SJSA1 (cell line): Measurements from ENCODE around the gene PROK1. TPM values are rescaled to one million over a fixed set of nuclear protein-coding genes. Genes with fewer than 3 reads are reported as not detected.
A peak's percentile ranks its signal among the peaks of the same experiment; 100 is the strongest.
"Not testable (repeated sequence)": the region's sequence is repeated elsewhere in the genome, so short reads cannot be mapped to it uniquely, and the experiment has no call there.

Experiments
- DNase-seq, 2 experiments: peaks; one replicate each; pipeline ENCODE4 v3.0.0-alpha.2; 2015 to 2020; ENCODE audit warnings: low spot score in 2 of 2, low read depth in 1 of 2
- H3K27ac ChIP-seq: fragments of 250-450 bp; sonication (Bioruptor Pico); 2 replicates; pipeline ENCODE4 v1.5.1; 2020; ENCODE audit warnings: mild to moderate bottlenecking, moderate library complexity
- H3K27me3 ChIP-seq: fragments of 250-450 bp; sonication (Bioruptor Pico); replicated peaks from 2 replicates; pipeline ENCODE4 v1.5.1; 2020; ENCODE audit warnings: mild to moderate bottlenecking, moderate library complexity
- H3K36me3 ChIP-seq: fragments of 250-450 bp; sonication (Bioruptor Pico); 2 replicates; pipeline ENCODE4 v1.5.1; 2020; ENCODE audit warnings: mild to moderate bottlenecking
- H3K4me1 ChIP-seq: fragments of 250-450 bp; sonication (Bioruptor Pico); replicated peaks from 2 replicates; pipeline ENCODE4 v1.6.1; 2021; ENCODE audit warnings: mild to moderate bottlenecking
- H3K4me3 ChIP-seq: fragments of 250-450 bp; sonication (Bioruptor Pico); 2 replicates; pipeline ENCODE4 v1.5.1; 2020; ENCODE audit warnings: mild to moderate bottlenecking
- H3K9me3 ChIP-seq: fragments of 250-450 bp; sonication (Bioruptor Pico); replicated peaks from 2 replicates; pipeline ENCODE4 v1.5.1; 2020; ENCODE audit warnings: mild to moderate bottlenecking
- total RNA-seq: library from RNA; depleted of rRNA; stranded (reverse); fragments of >200 nt; shearing (Covaris generic); gene quantifications from 2 replicates; pipeline ENCODE4 v1.2.3, GENCODE V29; 2014

The PROK1 gene
- total RNA-seq, 1 experiment from 2014 or later: not detected

GRCh38 chr1:110439873-110440272 lies 11.1 kb upstream of the PROK1 start:
- H3K27ac ChIP-seq, H3K4me3 ChIP-seq, H3K4me1 ChIP-seq, H3K27me3 ChIP-seq, H3K9me3 ChIP-seq, H3K36me3 ChIP-seq, DNase-seq: not testable (repeated sequence)

- Histone ChIP-seq H3K27me3 (peaks cover 2% of the 10 kb centered on the region; the same call in 1 of the 2 replicates), H3K9me3 (no peaks in the 10 kb centered on the region), H3K4me1 (no peaks in the 10 kb centered on the region), H3K36me3 (no peaks in the 10 kb centered on the region), H3K27ac (no peak overlapping the region), H3K4me3 (no peak overlapping the region)
- no peak for DNase-seq
Measured at GRCh38 chr1:110440877-110441276, 10.1 kb upstream of the PROK1 start.

- H3K4me1 ChIP-seq: no peaks in the 10 kb centered on the region
- H3K27me3 ChIP-seq: peaks cover 2% of the 10 kb centered on the region; the same call in 1 of the 2 replicates
- no peak overlapping the region for H3K4me3 ChIP-seq
- DNase-seq: no peak
- H3K9me3 ChIP-seq: no peaks in the 10 kb centered on the region
- no peak overlapping the region for H3K27ac ChIP-seq
- H3K36me3 ChIP-seq: no peaks in the 10 kb centered on the region
Measured at GRCh38 chr1:110441888-110442287, 9.1 kb upstream of the PROK1 start.

GRCh38 chr1:110443451-110443850 lies 7.5 kb upstream of the PROK1 start:
- no peaks in the 10 kb centered on the region for H3K9me3 ChIP-seq
- no peak for DNase-seq
- peaks cover 3% of the 10 kb centered on the region; the same call in 1 of the 2 replicates for H3K27me3 ChIP-seq
- no peaks in the 10 kb centered on the region for H3K36me3 ChIP-seq
- H3K4me3 ChIP-seq: no peak overlapping the region
- no peaks in the 10 kb centered on the region for H3K4me1 ChIP-seq
- no peak overlapping the region for H3K27ac ChIP-seq

GRCh38 chr1:110444561-110444960 lies 6.4 kb upstream of the PROK1 start:
- Histone ChIP-seq H3K4me1 (no peaks in the 10 kb centered on the region), H3K27ac (no peak overlapping the region), H3K27me3 (peaks cover 12% of the 10 kb centered on the region), H3K9me3 (no peaks in the 10 kb centered on the region), H3K36me3 (no peaks in the 10 kb centered on the region), H3K4me3 (no peak overlapping the region)
- no peak for DNase-seq

- Histone ChIP-seq H3K36me3 (no peaks in the 10 kb centered on the region), H3K9me3 (no peaks in the 10 kb centered on the region), H3K4me3 (no peak overlapping the region), H3K27ac (no peak overlapping the region), H3K4me1 (no peaks in the 10 kb centered on the region), H3K27me3 (peaks cover 49% of the 10 kb centered on the region)
- no peak for DNase-seq
Measured at GRCh38 chr1:110449661-110450651, 993 bp upstream of the PROK1 start.

GRCh38 chr1:110452330-110452729 lies 1.4 kb downstream of the PROK1 start:
- no peaks in the 10 kb centered on the region for H3K9me3 ChIP-seq
- no peaks in the 10 kb centered on the region for H3K4me1 ChIP-seq
- no peak for DNase-seq
- H3K4me3 ChIP-seq: no peak overlapping the region
- H3K27me3 ChIP-seq: peaks cover 49% of the 10 kb centered on the region
- H3K27ac ChIP-seq: no peak overlapping the region
- no peaks in the 10 kb centered on the region for H3K36me3 ChIP-seq

- peaks cover 45% of the 10 kb centered on the region for H3K27me3 ChIP-seq
- no peaks in the 10 kb centered on the region for H3K4me1 ChIP-seq
- H3K9me3 ChIP-seq: no peaks in the 10 kb centered on the region
Measured at GRCh38 chr1:110453829-110454228, 2.9 kb downstream of the PROK1 start.

GRCh38 chr1:110454328-110454727 lies 3.4 kb downstream of the PROK1 start:
- H3K27me3 ChIP-seq: peaks cover 40% of the 10 kb centered on the region
- no peaks in the 10 kb centered on the region for H3K4me1 ChIP-seq
- no peak overlapping the region for H3K4me3 ChIP-seq
- H3K36me3 ChIP-seq: no peaks in the 10 kb centered on the region
- no peaks in the 10 kb centered on the region for H3K9me3 ChIP-seq
- no peak overlapping the region for H3K27ac ChIP-seq
- DNase-seq: no peak

More at GRCh38 chr1:110453829-110454228, 2.9 kb downstream of the PROK1 start:
- no peak for DNase-seq
- no peaks in the 10 kb centered on the region for H3K36me3 ChIP-seq
- H3K27ac ChIP-seq: no peak overlapping the region
- H3K4me3 ChIP-seq: no peak overlapping the region

GRCh38 chr1:110455151-110455550 lies 4.2 kb downstream of the PROK1 start:
- Histone ChIP-seq H3K27ac (no peak overlapping the region), H3K27me3 (peaks cover 31% of the 10 kb centered on the region), H3K4me1 (no peaks in the 10 kb centered on the region), H3K4me3 (no peak overlapping the region), H3K36me3 (no peaks in the 10 kb centered on the region), H3K9me3 (no peaks in the 10 kb centered on the region)
- no peak for DNase-seq

- Histone ChIP-seq H3K27me3 (peaks cover 11% of the 10 kb centered on the region), H3K36me3 (no peaks in the 10 kb centered on the region), H3K27ac (no peak overlapping the region), H3K4me1 (no peaks in the 10 kb centered on the region), H3K9me3 (no peaks in the 10 kb centered on the region), H3K4me3 (no peak overlapping the region)
- DNase-seq: no peak
Measured at GRCh38 chr1:110457206-110457605, 6.3 kb downstream of the PROK1 start.

GRCh38 chr1:110460253-110461220 lies 9.6 kb downstream of the PROK1 start:
- H3K36me3 ChIP-seq: no peaks in the 10 kb centered on the region
- peak; percentile 63 to 74 for DNase-seq
- H3K4me1 ChIP-seq: no peaks in the 10 kb centered on the region
- no peaks in the 10 kb centered on the region for H3K27me3 ChIP-seq
- H3K4me3 ChIP-seq: no peak overlapping the region
- H3K27ac ChIP-seq: no peak overlapping the region
- no peaks in the 10 kb centered on the region for H3K9me3 ChIP-seq

- no peak for DNase-seq
- H3K36me3 ChIP-seq: no peaks in the 10 kb centered on the region
- H3K27me3 ChIP-seq: no peaks in the 10 kb centered on the region
- H3K4me3 ChIP-seq: no peak overlapping the region
- H3K9me3 ChIP-seq: no peaks in the 10 kb centered on the region
- H3K4me1 ChIP-seq: no peaks in the 10 kb centered on the region
- no peak overlapping the region for H3K27ac ChIP-seq
Measured at GRCh38 chr1:110462093-110462492, 11.1 kb downstream of the PROK1 start.
